Measurements from ENCODE around the gene SRCAP. TPM values are rescaled to one million over a fixed set of nuclear protein-coding genes. Genes with fewer than 3 reads are reported as not detected.

Gene SRCAP
- total RNA-seq, 1 experiment from 2014 or later, result 58.5 TPM

- TF ChIP-seq, protein P1, sequence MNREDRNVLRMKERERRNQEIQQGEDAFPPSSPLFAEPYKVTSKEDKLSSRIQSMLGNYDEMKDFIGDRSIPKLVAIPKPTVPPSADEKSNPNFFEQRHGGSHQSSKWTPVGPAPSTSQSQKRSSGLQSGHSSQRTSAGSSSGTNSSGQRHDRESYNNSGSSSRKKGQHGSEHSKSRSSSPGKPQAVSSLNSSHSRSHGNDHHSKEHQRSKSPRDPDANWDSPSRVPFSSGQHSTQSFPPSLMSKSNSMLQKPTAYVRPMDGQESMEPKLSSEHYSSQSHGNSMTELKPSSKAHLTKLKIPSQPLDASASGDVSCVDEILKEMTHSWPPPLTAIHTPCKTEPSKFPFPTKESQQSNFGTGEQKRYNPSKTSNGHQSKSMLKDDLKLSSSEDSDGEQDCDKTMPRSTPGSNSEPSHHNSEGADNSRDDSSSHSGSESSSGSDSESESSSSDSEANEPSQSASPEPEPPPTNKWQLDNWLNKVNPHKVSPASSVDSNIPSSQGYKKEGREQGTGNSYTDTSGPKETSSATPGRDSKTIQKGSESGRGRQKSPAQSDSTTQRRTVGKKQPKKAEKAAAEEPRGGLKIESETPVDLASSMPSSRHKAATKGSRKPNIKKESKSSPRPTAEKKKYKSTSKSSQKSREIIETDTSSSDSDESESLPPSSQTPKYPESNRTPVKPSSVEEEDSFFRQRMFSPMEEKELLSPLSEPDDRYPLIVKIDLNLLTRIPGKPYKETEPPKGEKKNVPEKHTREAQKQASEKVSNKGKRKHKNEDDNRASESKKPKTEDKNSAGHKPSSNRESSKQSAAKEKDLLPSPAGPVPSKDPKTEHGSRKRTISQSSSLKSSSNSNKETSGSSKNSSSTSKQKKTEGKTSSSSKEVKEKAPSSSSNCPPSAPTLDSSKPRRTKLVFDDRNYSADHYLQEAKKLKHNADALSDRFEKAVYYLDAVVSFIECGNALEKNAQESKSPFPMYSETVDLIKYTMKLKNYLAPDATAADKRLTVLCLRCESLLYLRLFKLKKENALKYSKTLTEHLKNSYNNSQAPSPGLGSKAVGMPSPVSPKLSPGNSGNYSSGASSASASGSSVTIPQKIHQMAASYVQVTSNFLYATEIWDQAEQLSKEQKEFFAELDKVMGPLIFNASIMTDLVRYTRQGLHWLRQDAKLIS (CRISPR knock-in tag; IDR thresholded peaks at IDR 0.05; ENCODE audit: borderline replicate concordance), result no peak
- no peak for TF ChIP-seq TEAD1 (CRISPR knock-in tag; IDR thresholded peaks at IDR 0.05)
- TF ChIP-seq, protein P2, sequence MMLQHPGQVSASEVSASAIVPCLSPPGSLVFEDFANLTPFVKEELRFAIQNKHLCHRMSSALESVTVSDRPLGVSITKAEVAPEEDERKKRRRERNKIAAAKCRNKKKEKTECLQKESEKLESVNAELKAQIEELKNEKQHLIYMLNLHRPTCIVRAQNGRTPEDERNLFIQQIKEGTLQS (CRISPR knock-in tag; conservative IDR thresholded peaks at IDR 0.05), result no peak
Measured at GRCh38 chr16:30767767-30768465, 68.9 kb downstream of the SRCAP start (continued).

- Mint-ChIP-seq H3K36me3 (peaks cover 88% of the 10 kb centered on the region), H3K9me3 (no peaks in the 10 kb centered on the region), H3K4me3 (no peak overlapping the region), H3K4me1 (0 out of 2 replicates have a peak, but pooled peaks cover 2% of the 10 kb centered on the region), H3K27ac (no peak overlapping the region), H3K27me3 (ENCODE audit: low read depth) (peaks cover 3% of the 10 kb centered on the region; the same call in 1 of the 2 replicates)
- DNase-seq (ENCODE audit: low spot score) (no peak), ATAC-seq (no peak)
- POLR2A ChIA-PET, result no interaction called here
- CTCF ChIA-PET, result interaction anchor here (1.1 kb wide), 1 partner anchor 185 kb away, joined by 3 read pairs; no protein-coding TSS in a partner anchor
- TF ChIP-seq ZBTB21 (CRISPR knock-in tag; IDR thresholded peaks at IDR 0.05; ENCODE audit: borderline replicate concordance) (no peak), TEAD4 (CRISPR knock-in tag; IDR thresholded peaks at IDR 0.05) (no peak), RORB (CRISPR knock-in tag; IDR thresholded peaks at IDR 0.05) (no peak), ATF2 (CRISPR knock-in tag; IDR thresholded peaks at IDR 0.05; ENCODE audit: borderline replicate concordance, low read depth) (no peak), ZNF281 (CRISPR knock-in tag; IDR thresholded peaks at IDR 0.05) (no peak), TEAD1 (CRISPR knock-in tag; IDR thresholded peaks at IDR 0.05) (no peak)
Measured at GRCh38 chr16:30768583-30769181, 69.7 kb downstream of the SRCAP start.

- no peak overlapping the region for H3K4me3 Mint-ChIP-seq
- CTCF ChIA-PET, result interaction anchor here (1.1 kb wide), 1 partner anchor 184 kb away, joined by 3 read pairs; no protein-coding TSS in a partner anchor
- DNase-seq (ENCODE audit: low spot score) (no peak), ATAC-seq (no peak)
- H3K4me1 Mint-ChIP-seq, result no peaks in the 10 kb centered on the region
- peaks cover 81% of the 10 kb centered on the region for H3K36me3 Mint-ChIP-seq
- POLR2A ChIA-PET, result no interaction called here
- H3K27me3 Mint-ChIP-seq (ENCODE audit: low read depth), result peaks cover 3% of the 10 kb centered on the region; the same call in 1 of the 2 replicates
- H3K9me3 Mint-ChIP-seq, result no peaks in the 10 kb centered on the region
- H3K27ac Mint-ChIP-seq, result no peak overlapping the region
- TF ChIP-seq ZNF121 (CRISPR knock-in tag; IDR thresholded peaks at IDR 0.05) (0 out of 2 replicates have a peak, but pooled peaks have one; percentile 14), PREB (CRISPR knock-in tag; IDR thresholded peaks at IDR 0.05; ENCODE audit: borderline replicate concordance) (no peak)
Measured at GRCh38 chr16:30769379-30770089, 70.6 kb downstream of the SRCAP start.

All from WTC11 (cell line).